Keratinocyte (primary cell): ENCODE results near the gene GRHL3.

Experiments used
- CTCF ChIP-seq, 3 experiments: IDR thresholded peaks in 1 of 3; conservative IDR thresholded peaks in 1 of 3; optimal IDR thresholded peaks in 1 of 3; 2 replicates in 2 of 3; 3 replicates in 1 of 3; pipeline versions ENCODE3 to v1.5.1; 2011; ENCODE audit warnings: low read length in 3 of 3, mild to moderate bottlenecking in 3 of 3, moderate library complexity in 2 of 3, control low read depth in 1 of 3, inconsistent platforms in 1 of 3; ENCODE audit not compliant: insufficient read depth in 2 of 3; ENCODE audit errors: extremely low read depth in 1 of 3
- EZH2 ChIP-seq: IDR thresholded peaks from one replicate; pipeline ENCODE4 v1.6.1; 2012; ENCODE audit warnings: inconsistent platforms, mild to moderate bottlenecking, low read length, moderate library complexity

DNA sequence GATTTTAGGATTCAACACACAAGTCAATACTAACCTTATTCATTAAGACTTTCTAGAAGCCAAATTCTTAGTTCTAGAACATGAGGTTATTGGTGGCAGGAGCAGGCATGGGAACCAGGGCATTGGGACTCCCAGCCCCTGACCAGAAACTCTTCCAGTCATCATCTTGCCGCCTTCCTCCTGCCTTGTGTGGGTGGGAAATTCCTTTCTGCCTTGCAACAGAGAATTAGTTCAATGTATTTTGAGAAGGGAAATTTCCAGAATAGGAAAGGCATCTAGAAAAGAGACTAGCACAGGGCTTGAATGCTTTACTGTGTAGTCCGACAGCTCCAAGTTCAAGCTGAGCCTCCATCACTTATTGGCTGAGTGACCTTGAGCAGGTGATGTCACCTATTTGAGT lies 8.7 kb downstream of the GRHL3 start:
- no peak for TF ChIP-seq CTCF (optimal IDR thresholded peaks at IDR 0.05 in 1 of 3, IDR thresholded peaks at IDR 0.05 in 1 of 3, conservative IDR thresholded peaks at IDR 0.05 in 1 of 3; ENCODE audit: extremely low read depth in 1 of 3, insufficient read depth in 2 of 3, low read length in 3 of 3)
- no peak for TF ChIP-seq EZH2
